DOHH2 (cell line): Measurements from ENCODE around the gene RARB.

Experiments used
- H3F3A ChIP-seq: fragments of 200-600 bp; sonication (generic), shearing (Covaris generic); 2 replicates; pipeline ENCODE4 v1.6.0; 2016; ENCODE audit warnings: antibody characterized with exemption, mild to moderate bottlenecking; ENCODE audit not compliant: control insufficient read depth, insufficient read depth
- H3K27ac ChIP-seq: fragments of 200-600 bp; sonication (generic); 2 replicates; pipeline ENCODE4 v1.5.1; 2014; ENCODE audit warnings: low read depth, mild to moderate bottlenecking, low read length, moderate library complexity
- H3K27me3 ChIP-seq: fragments of 200-600 bp; sonication (generic); 2 replicates; pipeline ENCODE4 v1.6.1; 2014; ENCODE audit warnings: mild to moderate bottlenecking, low read length, mixed read lengths; ENCODE audit not compliant: control insufficient read depth
- H3K36me3 ChIP-seq: fragments of 200-600 bp; sonication (generic); 2 replicates; pipeline ENCODE4 v1.6.1; 2014; ENCODE audit warnings: mild to moderate bottlenecking, low read length, moderate library complexity, mixed read lengths; ENCODE audit not compliant: control insufficient read depth
- H3K4me1 ChIP-seq: fragments of 200-600 bp; sonication (generic); 2 replicates; pipeline ENCODE4 v1.6.1; 2014; ENCODE audit warnings: mild to moderate bottlenecking, low read length, mixed read lengths; ENCODE audit not compliant: control insufficient read depth
- H3K4me2 ChIP-seq: fragments of 200-600 bp; sonication (generic); 2 replicates; pipeline ENCODE4 v1.6.0; 2014; ENCODE audit warnings: mild to moderate bottlenecking, low read length, moderate library complexity
- H3K4me3 ChIP-seq: fragments of 200-600 bp; sonication (generic); 2 replicates; pipeline ENCODE4 v1.5.1; 2014; ENCODE audit warnings: mild to moderate bottlenecking, low read length, mixed read lengths
- H3K79me2 ChIP-seq: fragments of 200-600 bp; sonication (generic); 2 replicates; pipeline ENCODE4 v1.6.1; 2014; ENCODE audit warnings: mild to moderate bottlenecking, low read length, mixed read lengths; ENCODE audit not compliant: control insufficient read depth
- H3K9me2 ChIP-seq: fragments of 200-600 bp; sonication (generic); replicated peaks from 2 replicates; pipeline ENCODE4 v1.6.1; 2014; ENCODE audit warnings: mild to moderate bottlenecking, low read length, mixed read lengths; ENCODE audit not compliant: control insufficient read depth
- H3K9me3 ChIP-seq: fragments of 200-600 bp; sonication (generic); 2 replicates; pipeline ENCODE4 v1.6.1; 2014; ENCODE audit warnings: antibody characterized with exemption, low read length, mixed read lengths; ENCODE audit not compliant: control insufficient read depth, insufficient read depth
- H4K20me1 ChIP-seq: fragments of 200-600 bp; sonication (generic); 2 replicates; pipeline ENCODE4 v1.6.0; 2014; ENCODE audit warnings: low read depth, mild to moderate bottlenecking, antibody characterized with exemption, low read length, moderate library complexity; ENCODE audit not compliant: control insufficient read depth, insufficient read depth
- CTCF ChIP-seq: fragments of 200-600 bp; sonication (generic); IDR thresholded peaks from one replicate; pipeline ENCODE4 v1.5.1; 2014; ENCODE audit warnings: antibody characterized with exemption, mild to moderate bottlenecking, low read depth, low read length; ENCODE audit not compliant: poor library complexity, severe bottlenecking
- EZH2phosphoT487 ChIP-seq: fragments of 200-600 bp; sonication (generic); IDR thresholded peaks from 2 replicates; pipeline ENCODE4 v1.6.1; 2017; ENCODE audit warnings: borderline replicate concordance, mild to moderate bottlenecking, antibody characterized with exemption, low read length, moderate library complexity, mixed read lengths

Gene RARB

DNA sequence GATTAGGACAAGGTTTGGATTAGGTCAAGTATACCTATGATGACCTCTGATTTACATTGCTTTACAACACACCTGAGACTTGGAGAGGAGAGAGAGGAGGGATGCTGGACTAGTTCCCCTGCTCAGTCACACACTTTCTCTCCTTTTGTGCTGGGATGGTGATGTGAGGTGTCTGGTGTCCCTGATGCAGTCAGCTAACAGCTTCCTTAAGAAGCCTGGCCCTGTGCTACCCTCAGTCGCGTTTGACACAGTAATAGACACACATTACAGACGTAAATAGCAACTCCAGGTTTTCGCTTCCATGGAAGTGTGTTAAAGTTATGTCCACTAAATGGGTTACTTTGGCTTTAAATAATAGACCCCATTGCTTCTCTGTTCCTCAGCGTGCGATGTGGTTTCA, 58.9 kb downstream of the RARB start:
- no peak overlapping the region for H3K27ac ChIP-seq
- H3F3A ChIP-seq = no peaks in the 10 kb centered on the region
- H3K9me2 ChIP-seq = no peaks in the 10 kb centered on the region
- no peaks in the 10 kb centered on the region for H3K9me3 ChIP-seq
- H4K20me1 ChIP-seq = no peaks in the 10 kb centered on the region
- no peak overlapping the region for H3K4me3 ChIP-seq
- no peaks in the 10 kb centered on the region for H3K36me3 ChIP-seq
- H3K4me1 ChIP-seq = no peaks in the 10 kb centered on the region
- no peak overlapping the region for H3K4me2 ChIP-seq
- H3K27me3 ChIP-seq = no peaks in the 10 kb centered on the region
- H3K79me2 ChIP-seq = no peaks in the 10 kb centered on the region
- TF ChIP-seq EZH2phosphoT487 (no peak), CTCF (no peak)

GRCh38 chr3:25489858-25490593, 62.0 kb downstream of the RARB start:
- H3K9me2 ChIP-seq = no peaks in the 10 kb centered on the region
- no peaks in the 10 kb centered on the region for H4K20me1 ChIP-seq
- H3K4me2 ChIP-seq = no peak overlapping the region
- TF ChIP-seq CTCF = no peak
- TF ChIP-seq EZH2phosphoT487 = no peak
- H3F3A ChIP-seq = no peaks in the 10 kb centered on the region
- no peak overlapping the region for H3K4me3 ChIP-seq
- H3K79me2 ChIP-seq = no peaks in the 10 kb centered on the region
- H3K36me3 ChIP-seq = no peaks in the 10 kb centered on the region
- H3K4me1 ChIP-seq = no peaks in the 10 kb centered on the region
- H3K27ac ChIP-seq = no peak overlapping the region
- H3K9me3 ChIP-seq = no peaks in the 10 kb centered on the region
- no peaks in the 10 kb centered on the region for H3K27me3 ChIP-seq

DNA sequence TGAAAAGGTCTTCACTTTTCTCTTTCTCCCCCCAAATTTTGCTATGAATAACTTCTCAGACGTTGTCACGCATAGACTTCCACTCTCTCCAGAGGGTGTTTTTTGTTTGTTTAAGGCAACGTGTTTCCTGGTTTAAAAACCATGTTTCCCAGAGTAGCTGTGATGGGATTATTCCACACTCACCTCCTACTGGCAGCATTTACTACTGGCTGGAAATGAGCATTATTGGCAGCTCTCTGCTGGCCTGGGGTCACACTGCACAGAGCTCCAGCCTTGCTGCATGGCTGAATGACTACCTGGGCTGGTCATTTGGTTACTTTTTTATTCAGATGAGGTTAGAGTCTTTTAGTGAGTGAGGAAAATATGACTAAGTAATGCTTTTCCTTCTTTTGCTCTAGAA, 65.2 kb downstream of the RARB start:
- Histone ChIP-seq H3K79me2 (no peaks in the 10 kb centered on the region), H3K27me3 (no peaks in the 10 kb centered on the region), H3K27ac (no peak overlapping the region), H4K20me1 (no peaks in the 10 kb centered on the region), H3K4me3 (no peak overlapping the region), H3K36me3 (no peaks in the 10 kb centered on the region), H3K4me2 (no peak overlapping the region), H3K9me3 (no peaks in the 10 kb centered on the region), H3F3A (no peaks in the 10 kb centered on the region), H3K4me1 (no peaks in the 10 kb centered on the region), H3K9me2 (no peaks in the 10 kb centered on the region)
- TF ChIP-seq EZH2phosphoT487 = no peak
- no peak for TF ChIP-seq CTCF
